GF-D8 (cell line): ENCODE measurements around the gene MTFMT.
A peak's percentile ranks its signal among the peaks of the same experiment; 100 is the strongest.
"Not testable (repeated sequence)": the region's sequence is repeated elsewhere in the genome, so short reads cannot be mapped to it uniquely, and the experiment has no call there.

Experiments used
- DNase-seq: peaks from one replicate; lab custom pipeline; 2025; lab: John Stamatoyannopoulos, UW

MTFMT gene

GRCh38 chr15:65038836-65039235 lies 9.4 kb upstream of the MTFMT start:
- no peak for DNase-seq

GRCh38 chr15:65038428-65038827 lies 9.0 kb upstream of the MTFMT start:
- DNase-seq: no peak

GRCh38 chr15:65037309-65037708 lies 7.9 kb upstream of the MTFMT start:
- DNase-seq: no peak

- no peak for DNase-seq
These were observed 5.3 kb upstream of the MTFMT start for GRCh38 chr15:65034719-65035118.

- DNase-seq: no peak
These were observed 4.3 kb upstream of the MTFMT start for GRCh38 chr15:65033659-65034269.

GRCh38 chr15:65032801-65033537 lies 3.5 kb upstream of the MTFMT start:
- no peak for DNase-seq

GRCh38 chr15:65029736-65030208 lies 333 bp upstream of the MTFMT start:
- no peak for DNase-seq

GRCh38 chr15:65028338-65028737 lies 1.1 kb downstream of the MTFMT start:
- no peak for DNase-seq

GRCh38 chr15:65027593-65027992 lies 1.8 kb downstream of the MTFMT start:
- DNase-seq: no peak

GRCh38 chr15:65026756-65027155 lies 2.7 kb downstream of the MTFMT start:
- DNase-seq: no peak

GRCh38 chr15:65021488-65021887 lies 8.0 kb downstream of the MTFMT start:
- no peak for DNase-seq

GRCh38 chr15:65020419-65020818 lies 9.0 kb downstream of the MTFMT start:
- no peak for DNase-seq

- DNase-seq: not testable (repeated sequence)
These were observed 18.2 kb downstream of the MTFMT start for GRCh38 chr15:65011198-65011597.

- peak; percentile 26 for DNase-seq
These were observed 20.5 kb downstream of the MTFMT start for GRCh38 chr15:65008983-65009382.

GRCh38 chr15:65006876-65007275 lies 22.6 kb downstream of the MTFMT start:
- DNase-seq: no peak

- no peak for DNase-seq
These were observed 24.4 kb downstream of the MTFMT start for GRCh38 chr15:65004993-65005392.

- no peak for DNase-seq
These were observed 31.6 kb downstream of the MTFMT start for GRCh38 chr15:64997745-64998375.

GRCh38 chr15:64997066-64997465 lies 32.4 kb downstream of the MTFMT start:
- DNase-seq: no peak

GRCh38 chr15:64993290-64993689 lies 36.1 kb downstream of the MTFMT start:
- DNase-seq: no peak

GRCh38 chr15:64991536-64992135 lies 37.8 kb downstream of the MTFMT start:
- no peak for DNase-seq

- DNase-seq: no peak
These were observed 39.3 kb downstream of the MTFMT start for GRCh38 chr15:64990168-64990470.

- DNase-seq: peak; percentile 82
These were observed 39.8 kb downstream of the MTFMT start, which contains the start of gene SPG21 for GRCh38 chr15:64989416-64990167. TSS of gene SPG21 (minus strand) at chr15:64989914. CDS start at chr15:64983569, 6,345 bp downstream.
